Ascending aorta (tissue), 2 donors: Measurements from ENCODE around the gene THSD7B. TPM values are rescaled to one million over a fixed set of nuclear protein-coding genes. Genes with fewer than 3 reads are reported as not detected.
"Not testable (repeated sequence)": the region's sequence is repeated elsewhere in the genome, so short reads cannot be mapped to it uniquely, and the experiment has no call there.

ENCODE experiments used
- DNase-seq, 2 donors: peaks; one replicate each; pipeline ENCODE4 v3.0.0-alpha.2; 2019; ENCODE audit warnings: low spot score in 2 of 2
- H3K27ac ChIP-seq, 2 donors: fragments of 200-600 bp; sonication (generic); one replicate each; pipeline ENCODE4 v1.5.1; 2016 to 2017; ENCODE audit warnings: mild to moderate bottlenecking in 1 of 2
- H3K27me3 ChIP-seq: fragments of 200-600 bp; sonication (generic); one replicate; pipeline ENCODE4 v1.5.1; 2017
- H3K36me3 ChIP-seq, 2 donors: fragments of 200-600 bp; sonication (generic); one replicate each; pipeline ENCODE4 v1.5.1; 2016
- H3K4me1 ChIP-seq, 2 donors: fragments of 200-600 bp; sonication (generic); one replicate each; pipeline ENCODE4 v1.5.1; 2016 to 2017; ENCODE audit warnings: mild to moderate bottlenecking in 1 of 2
- H3K4me3 ChIP-seq, 2 donors: fragments of 200-600 bp; sonication (generic); one replicate each; pipeline ENCODE4 v1.5.1; 2016 to 2017; ENCODE audit warnings: mild to moderate bottlenecking in 1 of 2
- H3K9me3 ChIP-seq, 2 donors: fragments of 200-600 bp; sonication (generic); one replicate each; pipeline ENCODE4 v1.5.1; 2016
- intact Hi-C: fragments of 100-400 bp; cut with DNase I; formaldehyde crosslinking; loops from one replicate; pipeline ENCODE4 v1.15.1; 2023
- total RNA-seq: library from RNA; depleted of rRNA; stranded (reverse); fragments of >200 nt; gene quantifications from one replicate; pipeline ENCODE4 v1.1.0, GENCODE V29; 2016
- TF ChIP-seq, protein P1 (sequence below), 3 experiments: fragments of 200-600 bp in 2 of 3; fragments of 450-650 bp in 1 of 3; sonication (generic) in 2 of 3; IDR thresholded peaks; one replicate each; pipeline ENCODE4 v1.5.1; 2016 to 2019; ENCODE audit warnings: antibody characterized with exemption in 3 of 3, mild to moderate bottlenecking in 1 of 3, moderate library complexity in 1 of 3

THSD7B gene
- total RNA-seq, 1 donor from 2014 or later = not detected

GRCh38 chr2:137566387-137566786, 801.0 kb downstream of the THSD7B start:
- TF ChIP-seq, protein P1, sequence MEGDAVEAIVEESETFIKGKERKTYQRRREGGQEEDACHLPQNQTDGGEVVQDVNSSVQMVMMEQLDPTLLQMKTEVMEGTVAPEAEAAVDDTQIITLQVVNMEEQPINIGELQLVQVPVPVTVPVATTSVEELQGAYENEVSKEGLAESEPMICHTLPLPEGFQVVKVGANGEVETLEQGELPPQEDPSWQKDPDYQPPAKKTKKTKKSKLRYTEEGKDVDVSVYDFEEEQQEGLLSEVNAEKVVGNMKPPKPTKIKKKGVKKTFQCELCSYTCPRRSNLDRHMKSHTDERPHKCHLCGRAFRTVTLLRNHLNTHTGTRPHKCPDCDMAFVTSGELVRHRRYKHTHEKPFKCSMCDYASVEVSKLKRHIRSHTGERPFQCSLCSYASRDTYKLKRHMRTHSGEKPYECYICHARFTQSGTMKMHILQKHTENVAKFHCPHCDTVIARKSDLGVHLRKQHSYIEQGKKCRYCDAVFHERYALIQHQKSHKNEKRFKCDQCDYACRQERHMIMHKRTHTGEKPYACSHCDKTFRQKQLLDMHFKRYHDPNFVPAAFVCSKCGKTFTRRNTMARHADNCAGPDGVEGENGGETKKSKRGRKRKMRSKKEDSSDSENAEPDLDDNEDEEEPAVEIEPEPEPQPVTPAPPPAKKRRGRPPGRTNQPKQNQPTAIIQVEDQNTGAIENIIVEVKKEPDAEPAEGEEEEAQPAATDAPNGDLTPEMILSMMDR (IDR thresholded peaks at IDR 0.05) = no peak
- Histone ChIP-seq H3K4me1 (no peaks in the 10 kb centered on the region), H3K9me3 (peaks cover 0 to 2% of the 10 kb centered on the region in 2 donors), H3K36me3 (no peaks in the 10 kb centered on the region), H3K27ac (no peak overlapping the region), H3K27me3 (no peaks in the 10 kb centered on the region), H3K4me3 (no peak overlapping the region)
- intact Hi-C loops = no loop called here
- DNase-seq = no peak

DNA sequence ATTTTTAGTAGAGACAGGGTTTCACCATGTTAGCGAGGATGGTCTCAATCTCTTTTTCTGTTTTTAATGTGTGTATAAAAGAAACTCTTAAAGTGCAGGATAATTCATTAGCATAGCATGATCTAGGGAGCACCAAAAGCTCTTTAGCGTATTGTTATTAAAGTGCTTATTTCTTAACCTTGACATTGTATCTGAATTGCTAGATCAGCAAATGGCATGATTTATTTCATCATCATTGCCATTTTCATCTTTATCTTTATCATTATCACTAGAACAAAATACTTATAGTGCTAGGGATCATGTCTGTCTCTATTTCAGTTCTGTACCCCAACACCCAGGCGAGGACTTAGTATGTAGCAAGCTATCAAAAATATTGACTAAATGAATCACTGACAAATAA, 805.1 kb downstream of the THSD7B start:
- TF ChIP-seq, protein P1 (IDR thresholded peaks at IDR 0.05) = no peak
- H3K36me3 ChIP-seq = no peaks in the 10 kb centered on the region
- no peak overlapping the region for H3K4me3 ChIP-seq
- peaks cover 0 to 2% of the 10 kb centered on the region in 2 donors for H3K9me3 ChIP-seq
- H3K27me3 ChIP-seq = no peaks in the 10 kb centered on the region
- no peak for DNase-seq
- no peaks in the 10 kb centered on the region for H3K4me1 ChIP-seq
- H3K27ac ChIP-seq = no peak overlapping the region
- intact Hi-C loops = no loop called here

DNA sequence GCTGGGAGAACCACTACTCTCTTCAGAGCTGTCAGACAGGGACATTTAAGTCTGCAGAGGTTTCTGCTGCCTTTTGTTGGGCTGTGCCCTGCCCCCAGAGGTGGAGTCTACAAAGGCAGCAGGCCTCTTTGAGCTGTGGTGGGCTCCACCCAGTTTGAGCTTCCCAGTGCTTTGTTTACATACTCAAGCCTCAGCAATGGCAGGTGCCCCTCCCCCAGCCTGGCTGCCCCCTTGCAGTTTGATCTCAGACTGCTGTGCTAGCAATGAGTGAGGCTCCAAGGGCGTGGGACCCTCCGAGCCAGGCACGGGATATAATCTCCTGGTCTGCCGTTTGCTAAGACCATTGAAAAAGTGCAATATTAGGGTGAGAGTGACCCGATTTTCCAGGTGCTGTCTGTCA, 822.5 kb downstream of the THSD7B start:
- H3K27me3 ChIP-seq, H3K4me3 ChIP-seq, intact Hi-C loops, H3K36me3 ChIP-seq, H3K4me1 ChIP-seq, H3K27ac ChIP-seq, DNase-seq, H3K9me3 ChIP-seq: not testable (repeated sequence)

- H3K4me1 ChIP-seq, intact Hi-C loops, H3K4me3 ChIP-seq, DNase-seq, H3K27ac ChIP-seq, H3K36me3 ChIP-seq, H3K9me3 ChIP-seq, H3K27me3 ChIP-seq: not testable (repeated sequence)
Observed at GRCh38 chr2:137588578-137588977, 823.2 kb downstream of the THSD7B start.

GRCh38 chr2:137590102-137590501, 824.8 kb downstream of the THSD7B start:
- H3K36me3 ChIP-seq = no peaks in the 10 kb centered on the region
- DNase-seq = no peak
- H3K4me3 ChIP-seq = no peak overlapping the region
- intact Hi-C loops = no loop called here
- TF ChIP-seq, protein P1 (IDR thresholded peaks at IDR 0.05) = no peak
- H3K9me3 ChIP-seq = no peaks in the 10 kb centered on the region
- no peaks in the 10 kb centered on the region for H3K4me1 ChIP-seq
- no peak overlapping the region for H3K27ac ChIP-seq
- no peaks in the 10 kb centered on the region for H3K27me3 ChIP-seq

DNA sequence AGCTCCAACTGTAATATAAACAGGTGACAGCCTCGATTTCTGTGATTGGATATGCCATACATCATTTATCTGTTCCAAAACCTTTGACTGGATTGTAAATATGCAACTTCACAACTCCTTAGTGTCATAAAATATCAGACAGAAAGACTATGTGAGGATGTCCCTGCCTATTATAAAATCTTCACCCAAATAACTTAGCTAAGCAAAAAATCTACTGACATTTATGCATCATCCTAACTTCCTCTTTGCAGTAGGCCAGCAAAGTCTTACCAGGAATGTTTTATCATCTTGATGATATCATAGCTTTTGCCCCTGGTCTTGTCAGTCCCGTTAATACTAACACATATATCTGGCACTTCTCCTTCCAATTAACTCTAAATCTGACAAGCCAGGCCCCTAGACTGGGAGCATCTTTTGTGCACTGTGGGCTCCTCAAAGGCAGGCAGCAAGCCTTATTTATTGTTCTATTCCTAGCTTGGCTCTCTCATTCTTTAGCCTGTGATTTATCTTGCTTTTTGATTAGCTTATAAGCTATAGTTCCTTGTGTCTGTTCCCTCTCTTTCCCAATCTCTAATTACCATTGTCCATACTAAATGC, 842.5 kb downstream of the THSD7B start:
- TF ChIP-seq, protein P1 (IDR thresholded peaks at IDR 0.05) = no peak
- intact Hi-C loops = no loop called here
- H3K36me3 ChIP-seq = no peaks in the 10 kb centered on the region
- H3K4me3 ChIP-seq = no peak overlapping the region
- H3K27ac ChIP-seq = no peak overlapping the region
- DNase-seq = no peak
- H3K4me1 ChIP-seq = no peaks in the 10 kb centered on the region
- no peaks in the 10 kb centered on the region for H3K9me3 ChIP-seq
- H3K27me3 ChIP-seq = no peaks in the 10 kb centered on the region

- intact Hi-C loops = no loop called here
- H3K9me3 ChIP-seq = no peaks in the 10 kb centered on the region
Observed at GRCh38 chr2:137638932-137639331, 873.6 kb downstream of the THSD7B start.

More at GRCh38 chr2:137638932-137639331, 873.6 kb downstream of the THSD7B start:
- Histone ChIP-seq H3K4me1 (no peaks in the 10 kb centered on the region), H3K27ac (no peak overlapping the region), H3K4me3 (no peak overlapping the region), H3K36me3 (no peaks in the 10 kb centered on the region), H3K27me3 (no peaks in the 10 kb centered on the region)
- TF ChIP-seq, protein P1 (IDR thresholded peaks at IDR 0.05) = no peak
- no peak for DNase-seq
